T-helper 22 cell (primary cell): ENCODE measurements around the gene AGR2.

ENCODE experiments used
- DNase-seq: peaks from one replicate; pipeline ENCODE4 v3.0.0-alpha.2; 2020; ENCODE audit warnings: low read depth

Gene AGR2

DNA sequence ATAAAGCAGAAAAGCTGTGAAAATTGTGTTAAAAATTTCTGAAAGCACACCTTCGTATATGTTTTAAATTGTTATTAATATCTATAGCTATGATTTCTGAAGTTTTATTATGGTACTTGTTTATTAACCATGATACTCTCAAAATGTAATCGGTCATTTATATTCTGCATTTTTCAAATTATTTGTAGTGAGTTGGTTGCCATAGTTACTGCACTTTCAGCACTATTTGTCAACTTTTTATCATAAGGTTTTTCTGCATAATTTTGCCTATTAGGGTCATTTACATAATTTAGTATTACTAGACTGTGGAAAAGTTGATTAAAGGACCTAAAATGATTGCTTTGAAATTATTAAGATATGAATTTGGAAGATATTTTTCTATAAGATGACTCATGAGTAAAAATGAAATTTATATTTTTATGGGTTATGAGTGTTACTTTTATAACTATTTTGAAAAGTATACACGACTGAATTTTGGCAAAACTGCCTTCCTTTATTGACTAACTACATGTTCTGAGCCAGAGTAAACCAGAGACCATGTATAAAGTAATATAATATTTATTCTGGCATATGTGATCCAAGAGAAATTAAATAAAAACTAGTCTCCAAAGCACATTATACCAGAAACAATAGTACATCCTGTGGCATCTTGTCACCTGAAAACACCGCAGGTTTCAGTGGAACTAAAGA lies 7.9 kb upstream of the AGR2 start:
- no peak for DNase-seq

DNA sequence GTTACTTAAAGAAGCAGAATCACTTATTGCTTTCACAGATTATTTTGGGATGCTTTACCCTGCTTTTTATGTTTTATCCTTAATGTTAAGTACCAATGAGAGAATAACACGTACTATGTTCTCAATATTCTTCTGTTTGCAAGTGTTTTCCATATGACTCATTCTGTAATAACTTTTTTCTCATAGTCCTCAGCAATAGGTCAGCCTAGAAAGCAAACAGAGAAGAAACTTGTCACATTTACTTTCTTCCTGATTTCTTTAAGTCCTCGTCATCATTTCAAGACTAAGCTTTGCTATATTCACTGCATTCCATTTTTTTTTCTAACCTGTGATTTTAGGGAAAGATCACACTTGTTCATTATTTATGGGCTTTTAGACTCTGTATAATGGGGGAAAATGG lies 6.8 kb upstream of the AGR2 start:
- no peak for DNase-seq

DNA sequence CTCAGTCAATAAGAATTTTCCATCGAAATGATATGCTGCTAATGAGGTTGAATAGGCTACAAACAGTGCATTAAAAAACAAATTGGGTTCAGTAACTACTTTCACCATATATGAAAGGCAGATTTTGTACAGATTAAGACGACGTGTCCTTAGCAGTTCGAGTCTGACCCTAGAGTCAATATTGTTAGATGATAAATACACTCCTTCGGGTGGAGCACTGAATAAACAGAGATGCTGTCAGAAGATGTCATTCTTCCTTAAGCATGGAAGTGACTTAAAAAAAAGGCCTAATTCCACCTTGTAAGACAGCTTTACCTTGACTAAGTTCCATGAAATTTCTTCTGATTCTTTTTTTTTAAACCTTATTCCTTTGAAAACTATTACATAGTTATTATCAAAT lies 5.8 kb upstream of the AGR2 start:
- DNase-seq, result no peak

DNA sequence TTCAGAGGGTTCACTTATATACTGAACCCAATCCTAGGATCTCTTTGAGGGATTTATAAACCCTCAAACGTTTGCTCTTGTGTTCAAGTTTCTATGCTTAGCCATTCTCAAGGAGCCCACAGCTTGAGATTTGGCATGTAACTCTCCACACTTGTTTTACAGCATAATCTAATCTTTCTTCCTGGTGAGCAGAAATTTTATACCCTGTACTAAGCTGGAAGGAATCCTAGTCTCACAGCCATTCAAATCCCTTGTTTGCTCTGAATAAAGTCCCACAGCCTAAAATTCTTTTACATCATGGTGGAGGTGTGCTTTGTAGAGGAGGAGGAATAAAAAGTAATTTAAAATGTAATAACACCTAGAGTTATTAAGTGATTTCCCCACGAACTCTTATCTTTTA lies 5.3 kb upstream of the AGR2 start:
- no peak for DNase-seq

DNA sequence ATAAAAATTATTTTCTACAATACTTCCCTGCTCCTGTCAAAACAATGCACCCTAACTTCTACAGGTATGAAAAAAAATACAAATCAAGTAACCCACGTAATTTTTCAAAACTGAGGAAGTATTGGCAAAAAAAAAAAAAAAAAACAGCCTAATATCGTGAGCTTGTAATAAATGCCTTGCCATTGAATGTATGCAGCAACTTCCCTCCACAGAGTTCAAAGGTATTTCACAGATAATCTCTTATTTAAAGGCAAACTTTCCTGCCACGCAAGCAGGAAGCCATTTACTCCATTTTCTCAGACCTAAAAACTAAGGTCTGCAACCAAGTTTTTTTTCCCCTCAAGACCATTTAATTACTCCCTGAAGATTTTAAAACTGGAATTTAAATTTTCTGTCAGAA lies 642 bp upstream of the AGR2 start:
- DNase-seq, result no peak

DNA sequence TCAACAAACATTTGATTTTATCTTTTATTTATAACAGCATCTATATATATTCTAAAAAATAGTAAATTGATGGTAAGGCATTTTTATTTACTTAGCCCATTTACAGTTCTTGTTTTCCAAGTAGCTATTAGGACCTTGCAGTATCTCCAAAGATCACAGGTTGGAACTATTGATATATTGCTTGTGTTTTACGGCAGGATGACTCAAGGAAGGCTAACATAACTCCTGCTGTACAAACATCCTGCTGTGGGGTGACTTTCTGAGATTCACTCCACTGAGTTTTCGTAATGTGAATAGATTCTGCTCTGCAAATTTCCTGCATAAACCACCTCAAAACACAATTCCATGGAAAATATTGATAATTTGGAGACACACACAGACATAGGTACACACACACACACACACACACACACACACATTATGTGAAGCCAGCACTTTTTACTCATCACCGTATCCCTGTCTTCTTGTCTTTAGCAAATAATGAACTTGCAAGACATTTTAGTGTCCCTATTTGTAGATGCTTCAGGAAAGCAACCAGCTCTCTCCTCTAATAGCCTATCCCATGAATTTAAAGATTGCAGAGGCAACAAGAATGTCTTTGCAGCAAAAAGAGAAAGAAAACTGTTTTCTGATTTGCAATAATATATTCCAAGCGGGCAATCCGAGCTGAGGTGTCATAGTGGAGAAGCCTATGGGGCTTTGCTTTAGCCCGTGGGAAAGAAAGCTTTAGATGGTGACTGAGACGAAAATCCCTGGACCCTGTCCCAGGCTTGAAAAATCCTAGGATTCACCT lies 722 bp downstream of the AGR2 start:
- DNase-seq, result no peak

DNA sequence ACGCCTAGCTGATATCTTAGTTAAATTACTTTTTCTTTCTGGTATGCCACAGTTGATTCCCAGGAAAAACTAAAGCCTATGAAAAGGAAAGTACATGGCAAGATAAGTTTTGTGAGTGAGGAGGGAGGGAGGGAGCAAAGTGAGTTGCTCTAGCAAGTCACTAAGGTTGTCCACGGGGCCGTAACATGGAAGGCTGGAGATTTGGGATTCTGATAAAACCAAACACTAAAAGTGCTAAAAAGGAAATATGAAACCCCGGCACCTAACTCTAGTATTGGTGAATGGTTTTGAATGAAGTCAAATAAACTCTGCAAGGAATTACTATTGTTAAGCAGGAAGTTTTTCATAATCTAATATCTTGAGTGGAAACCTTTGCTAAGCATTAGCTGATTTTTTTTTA lies 1.7 kb downstream of the AGR2 start:
- no peak for DNase-seq

DNA sequence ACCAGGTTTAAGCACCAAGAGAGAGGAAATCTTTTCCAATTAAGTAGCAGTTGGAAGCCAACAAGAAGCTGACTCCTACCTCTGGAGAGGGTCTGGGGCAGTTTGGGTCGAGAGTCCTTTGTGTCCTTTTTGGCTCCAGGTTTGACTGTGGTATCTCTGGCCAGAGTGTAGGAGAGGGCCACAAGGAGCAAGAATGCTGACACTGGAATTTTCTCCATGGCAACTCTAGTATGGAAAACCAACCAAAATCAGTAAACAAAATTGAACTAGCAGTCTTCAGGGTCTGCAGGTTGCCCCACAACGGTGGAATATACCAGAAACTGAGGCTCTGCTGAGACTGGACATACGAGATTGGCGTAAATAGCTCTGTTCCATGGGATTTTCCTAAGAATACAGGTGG lies 3.2 kb downstream of the AGR2 start:
- DNase-seq, result no peak

DNA sequence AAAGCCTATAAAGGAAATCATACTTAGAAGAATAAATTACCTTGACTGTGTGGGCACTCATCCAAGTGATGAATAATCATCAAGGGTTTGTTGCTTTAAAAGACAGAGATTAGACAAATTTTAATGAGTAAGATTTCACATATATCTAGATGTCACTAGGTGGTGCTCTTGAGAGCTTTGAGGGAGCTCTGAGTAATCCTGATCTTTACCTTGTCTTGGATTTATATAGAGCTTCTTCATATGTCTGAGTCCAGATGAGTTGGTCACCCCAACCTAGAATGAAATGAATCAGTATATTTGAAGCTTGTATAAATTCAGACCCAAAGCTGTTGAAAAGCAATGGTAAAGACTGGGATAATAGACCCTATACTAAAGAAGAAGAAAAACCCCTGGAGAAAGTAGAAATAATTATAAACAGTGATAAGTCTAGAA lies 3.7 kb downstream of the AGR2 start:
- DNase-seq, result no peak

DNA sequence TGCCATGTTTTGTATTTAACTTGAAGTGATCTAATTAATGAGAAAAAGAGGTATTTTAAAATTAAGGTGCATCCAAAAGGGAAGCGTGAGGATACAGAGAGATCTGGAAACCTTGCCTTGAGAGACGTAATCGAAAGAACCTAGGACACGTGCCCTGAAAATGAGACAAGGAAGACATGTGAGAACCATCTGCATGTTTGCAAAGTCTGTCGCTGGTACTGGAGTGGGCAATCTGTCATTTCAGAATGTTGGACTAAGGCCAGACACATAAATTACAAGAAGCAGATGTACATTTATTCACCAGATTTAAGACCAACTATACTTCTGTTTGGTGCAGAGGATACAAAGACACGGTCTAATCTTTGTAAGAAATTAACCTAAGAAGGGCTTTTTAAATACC lies 9.2 kb downstream of the AGR2 start:
- DNase-seq, result no peak

DNA sequence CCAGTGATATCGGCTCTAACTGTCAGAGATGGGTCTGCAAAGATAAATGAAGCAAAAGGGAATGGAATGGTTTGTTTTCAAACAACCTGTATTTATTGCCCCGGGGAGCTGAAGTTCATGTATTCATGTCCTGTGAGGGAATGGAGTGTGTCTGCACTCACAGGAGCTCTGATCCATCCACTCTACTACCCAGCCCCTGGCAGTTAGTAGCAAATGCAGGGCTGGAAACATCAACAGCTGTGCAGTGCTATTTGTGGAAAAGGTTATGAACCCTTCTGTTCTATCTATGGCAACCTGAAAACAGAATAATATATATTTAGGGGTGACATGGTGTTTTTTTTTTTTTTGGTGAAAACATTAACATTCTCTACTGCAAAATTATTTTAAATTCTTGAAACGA lies 9.8 kb downstream of the AGR2 start:
- no peak for DNase-seq

DNA sequence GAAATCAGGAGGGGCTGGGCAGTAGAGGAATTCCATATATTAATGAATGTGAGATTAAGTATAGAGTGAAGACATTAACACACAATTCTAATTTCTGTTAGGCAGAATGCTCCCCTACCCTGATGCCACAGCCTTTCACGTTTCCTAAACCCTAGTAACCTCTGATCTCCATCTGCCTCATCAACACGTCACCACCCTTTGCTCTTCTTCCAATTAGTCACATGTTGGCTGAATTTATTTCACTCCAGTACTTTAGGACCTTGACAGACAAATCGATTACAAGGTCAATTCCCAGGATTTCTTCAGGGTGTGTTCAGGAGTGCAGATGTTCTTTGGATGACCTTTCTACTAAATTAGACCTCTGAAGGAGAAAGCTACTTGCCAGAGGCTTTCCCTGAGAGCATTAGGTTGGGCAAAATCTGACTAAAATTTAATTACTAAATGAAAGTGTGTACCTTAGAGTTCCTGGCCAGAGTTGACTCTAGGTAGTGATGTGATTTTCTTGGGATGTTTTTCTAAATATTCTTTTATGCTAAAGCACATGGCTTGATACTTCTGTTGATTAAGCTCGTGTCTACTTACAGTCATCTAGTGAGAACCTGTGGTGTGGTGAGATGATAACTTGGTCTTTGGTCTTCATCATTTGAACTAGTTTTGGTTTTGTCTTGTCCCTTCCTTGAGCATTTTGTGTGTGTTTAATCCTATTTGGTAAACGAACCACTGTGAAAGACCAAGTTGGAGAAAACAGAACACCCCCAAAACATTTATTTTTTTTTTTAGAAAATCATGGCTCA lies 12.7 kb downstream of the AGR2 start:
- no peak for DNase-seq

DNA sequence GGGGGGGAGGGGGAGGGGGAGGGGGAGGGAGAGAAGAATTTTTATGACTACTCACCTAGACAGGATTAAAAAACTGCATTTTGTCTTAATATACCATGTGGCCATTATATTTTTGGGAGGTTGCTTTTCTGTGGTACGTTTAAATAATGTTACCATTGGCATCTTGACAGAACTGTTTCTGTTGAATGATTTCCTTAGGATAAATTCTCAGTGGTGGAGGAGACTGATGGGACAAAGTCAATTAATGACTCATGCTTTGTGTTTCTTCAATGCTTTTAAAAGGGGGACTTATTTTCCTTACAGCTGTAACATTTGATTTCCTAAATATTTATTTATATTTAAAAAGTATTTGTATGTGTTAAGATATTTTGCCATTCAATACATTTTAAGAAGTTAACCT lies 13.7 kb downstream of the AGR2 start:
- no peak for DNase-seq

DNA sequence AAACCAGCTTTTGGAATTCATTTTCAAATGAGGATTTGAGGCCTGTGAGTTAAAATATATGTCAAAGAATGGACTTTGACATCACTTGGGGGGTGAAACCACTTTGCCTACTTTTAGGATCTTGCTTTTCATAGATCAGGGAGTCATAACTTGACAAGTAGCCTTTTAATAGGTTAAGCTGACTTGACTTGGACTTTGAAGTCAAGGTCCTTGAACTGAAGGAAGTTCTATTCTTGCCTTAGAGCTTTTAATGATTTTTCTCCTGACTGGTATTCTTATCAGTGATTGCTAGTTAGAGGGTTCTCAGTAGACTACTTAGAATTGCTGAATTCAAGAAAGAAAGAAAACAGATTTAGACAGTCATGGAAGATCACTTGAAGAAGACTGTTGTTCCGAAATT lies 17.7 kb downstream of the AGR2 start:
- no peak for DNase-seq

DNA sequence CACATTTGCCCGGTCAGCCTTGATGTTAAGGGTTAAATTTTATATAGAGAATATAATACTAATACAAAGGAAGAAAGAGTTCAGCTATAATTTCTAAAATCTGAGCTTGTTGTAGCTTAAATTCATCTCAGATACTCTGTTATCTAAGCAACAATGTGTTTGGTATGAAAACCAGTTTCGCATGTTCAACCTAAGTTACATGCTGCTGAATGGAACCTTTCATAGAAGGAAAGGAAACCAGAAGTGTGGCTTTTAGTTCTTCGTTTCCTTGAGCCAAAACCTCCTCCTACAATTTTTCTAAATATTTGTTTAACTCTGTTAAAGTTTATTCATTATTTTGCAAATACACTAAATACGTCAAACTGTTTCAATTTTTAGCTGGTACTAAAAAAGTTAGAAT lies 18.5 kb downstream of the AGR2 start:
- DNase-seq, result no peak

DNA sequence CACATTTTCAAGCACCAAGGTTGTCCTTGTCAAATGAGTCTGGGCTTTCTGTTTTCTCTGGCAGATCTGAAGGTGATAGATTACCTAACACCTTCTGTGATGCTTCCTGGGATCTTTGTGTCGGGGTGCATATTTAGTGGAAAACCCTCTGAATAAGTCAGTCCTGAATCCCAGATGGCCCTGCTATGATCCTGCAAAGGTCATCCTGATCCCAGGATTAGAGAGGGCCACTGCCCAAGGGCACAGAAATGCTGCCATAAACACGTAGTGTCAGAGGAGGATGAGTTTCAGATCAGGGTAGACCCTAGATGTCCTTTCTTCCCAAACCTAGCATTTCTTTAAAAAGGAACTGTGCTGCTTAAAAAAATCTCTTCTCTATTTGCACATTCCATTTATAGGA lies 19.0 kb downstream of the AGR2 start:
- no peak for DNase-seq

DNA sequence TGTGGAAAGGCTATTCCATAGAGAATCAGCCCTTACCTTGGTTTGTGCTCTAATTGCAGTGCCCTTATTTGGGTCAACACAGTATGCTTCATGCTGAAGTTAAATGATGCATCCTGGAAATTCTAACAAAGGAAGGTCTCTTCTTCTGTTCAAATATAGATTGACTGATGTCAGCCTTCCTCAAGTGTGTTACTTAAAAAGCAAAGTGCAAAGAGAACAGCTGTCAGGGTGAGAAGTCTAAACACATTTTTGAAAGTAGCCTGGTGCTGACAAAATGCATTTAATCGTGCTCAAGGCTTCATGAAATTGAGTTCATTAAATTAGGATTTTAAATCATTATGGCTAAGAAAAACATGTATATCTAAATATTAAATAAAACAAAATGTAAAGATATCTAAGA lies 19.5 kb downstream of the AGR2 start:
- DNase-seq, result no peak

DNA sequence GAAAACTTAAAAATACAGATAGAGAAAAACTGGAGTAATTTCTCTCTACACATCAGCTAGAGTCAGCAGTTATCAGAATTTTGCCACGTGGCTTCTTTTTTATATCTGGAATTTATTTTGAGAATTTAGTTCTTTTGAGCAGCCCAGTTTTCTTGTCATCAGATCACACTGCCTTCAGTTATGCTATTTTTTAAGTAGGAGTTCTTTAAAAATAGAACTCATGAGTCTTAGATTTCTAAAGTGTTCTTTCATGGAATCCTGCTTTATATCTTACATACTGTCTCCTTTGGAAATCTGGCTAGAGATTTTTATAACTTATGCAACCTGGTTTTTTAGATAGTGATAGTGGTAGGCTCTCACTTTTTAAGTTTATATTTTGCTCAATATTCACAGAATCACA lies 24.2 kb downstream of the AGR2 start:
- DNase-seq, result no peak

DNA sequence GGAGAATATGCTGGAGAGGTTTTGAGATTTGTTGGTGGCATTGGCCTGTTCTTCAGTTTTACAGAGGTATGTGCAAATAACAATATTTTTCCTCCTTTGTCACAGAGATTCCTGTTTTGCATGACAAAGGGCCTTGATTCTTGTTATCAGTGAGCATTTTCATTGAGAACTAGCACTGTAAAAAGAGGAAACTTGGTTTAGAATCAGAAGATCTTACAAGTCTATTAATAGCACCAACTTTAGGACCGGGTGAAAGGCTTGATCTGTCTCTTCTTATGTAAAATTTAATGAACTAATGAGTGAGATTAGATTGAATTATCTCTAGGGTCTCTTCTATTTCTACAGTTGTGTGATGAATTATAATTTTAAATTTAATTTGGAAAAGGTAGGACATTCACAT lies 25.7 kb downstream of the AGR2 start:
- DNase-seq, result no peak

DNA sequence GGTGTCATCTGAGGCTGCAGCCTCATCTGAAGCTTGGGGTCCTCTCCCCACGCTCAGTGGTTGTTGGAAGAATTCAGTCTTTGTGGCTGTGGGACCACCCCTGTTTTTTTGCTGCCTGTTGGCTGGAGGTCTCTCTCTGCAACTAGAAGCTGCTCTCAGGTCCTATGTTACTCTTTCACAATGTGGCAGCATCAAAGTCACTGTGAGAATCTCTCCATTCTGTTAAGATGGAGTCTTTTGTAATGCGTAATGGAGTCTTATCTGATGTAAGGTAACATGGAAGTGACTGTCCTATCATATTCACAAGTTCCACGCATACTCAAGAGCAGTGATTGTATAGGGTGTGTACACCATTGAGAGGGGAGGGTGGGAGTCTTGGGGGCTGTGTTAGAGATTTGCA lies 26.3 kb downstream of the AGR2 start:
- DNase-seq, result no peak

DNA sequence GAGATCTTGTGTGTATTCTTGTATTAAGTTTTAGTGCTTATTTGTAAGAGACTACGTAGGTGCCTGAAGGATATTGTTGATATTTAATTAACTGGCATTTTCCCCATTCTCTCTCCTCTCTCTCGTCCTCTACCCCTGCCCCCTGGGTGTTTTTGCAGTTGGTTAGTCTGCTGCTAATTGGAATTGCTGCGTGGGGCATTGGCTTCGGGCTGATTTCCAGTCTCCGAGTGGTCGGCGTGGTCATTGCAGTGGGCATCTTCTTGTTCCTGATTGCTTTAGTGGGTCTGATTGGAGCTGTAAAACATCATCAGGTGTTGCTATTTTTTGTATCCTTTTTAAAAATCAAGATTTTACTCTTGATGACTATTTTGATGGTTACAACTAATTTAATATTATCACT lies 28.7 kb downstream of the AGR2 start:
- no peak for DNase-seq

DNA sequence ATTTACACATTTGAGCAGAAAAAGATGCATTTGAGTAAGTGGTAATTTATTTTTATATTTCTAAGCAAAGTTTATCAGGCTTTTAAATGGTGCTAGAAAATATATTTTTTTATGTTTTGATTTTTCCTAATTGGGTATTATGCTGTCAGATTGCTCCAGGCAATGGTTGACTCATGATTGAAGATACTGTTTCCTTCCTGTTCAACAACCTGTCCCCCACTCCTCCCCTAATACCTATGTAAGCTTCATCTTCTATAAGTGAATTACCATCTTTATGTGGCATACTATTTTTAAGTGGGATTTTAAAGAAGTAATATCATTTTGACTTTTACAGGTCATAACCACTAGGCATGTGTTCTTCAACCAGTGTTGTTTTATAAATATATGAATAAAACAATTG lies 29.8 kb downstream of the AGR2 start:
- no peak for DNase-seq

DNA sequence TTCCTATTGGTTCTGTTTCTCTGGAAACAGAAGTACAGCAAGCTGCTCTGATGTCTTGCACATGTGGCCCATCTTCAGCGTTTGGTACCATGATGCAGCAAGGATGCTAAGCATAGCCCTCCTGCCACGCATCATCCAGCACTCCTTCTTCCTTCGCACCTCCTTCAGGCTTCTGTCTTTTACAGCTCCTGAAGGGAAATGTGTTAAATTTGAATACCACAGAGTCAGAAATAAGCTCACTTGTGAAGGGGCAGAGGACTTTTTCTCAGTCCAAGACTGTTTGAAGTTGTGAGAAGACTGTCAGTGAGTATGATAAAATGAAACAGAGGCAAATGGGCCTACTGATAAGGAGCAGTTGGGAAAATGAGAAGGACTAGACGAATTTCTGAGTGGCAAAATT lies 30.5 kb downstream of the AGR2 start:
- DNase-seq, result no peak
